GM19043 (cell line): ENCODE measurements around the gene GTF3C4.

Experiments
- ATAC-seq: cut with Tn5 transposase; IDR thresholded peaks from one replicate; pipeline ENCODE4 v1.9.1; 2021; ENCODE audit warnings: low read depth; ENCODE audit not compliant: unreplicated experiment

The GTF3C4 gene

GRCh38 chr9:132730054-132731033, 60.1 kb downstream of the GTF3C4 start:
- ATAC-seq, result no peak

- ATAC-seq, result no peak
Measured at GRCh38 chr9:132731230-132731629, 61.0 kb downstream of the GTF3C4 start.

- ATAC-seq, result no peak
Measured at GRCh38 chr9:132732326-132733259, 62.3 kb downstream of the GTF3C4 start.

GRCh38 chr9:132733260-132733815, 63.1 kb downstream of the GTF3C4 start:
- ATAC-seq, result no peak

GRCh38 chr9:132739710-132740310, 69.5 kb downstream of the GTF3C4 start:
- no peak for ATAC-seq

GRCh38 chr9:132740526-132741309, 70.5 kb downstream of the GTF3C4 start:
- no peak for ATAC-seq

GRCh38 chr9:132742821-132743311, 72.6 kb downstream of the GTF3C4 start:
- no peak for ATAC-seq

- no peak for ATAC-seq
Measured at GRCh38 chr9:132743931-132744479, 73.7 kb downstream of the GTF3C4 start.
